22Rv1 (cell line): ENCODE measurements around the gene FHIT.

Experiments used
- ZFX ChIP-seq: fragments of 450-650 bp; IDR thresholded peaks from 2 replicates; pipeline ENCODE4 v1.6.1; 2017; ENCODE audit warnings: antibody characterized with exemption, borderline replicate concordance
- TF ChIP-seq, protein P1 (sequence below): fragments of 450-650 bp; IDR thresholded peaks from 2 replicates; pipeline ENCODE4 v1.5.1; 2017; ENCODE audit warnings: mild to moderate bottlenecking

DNA sequence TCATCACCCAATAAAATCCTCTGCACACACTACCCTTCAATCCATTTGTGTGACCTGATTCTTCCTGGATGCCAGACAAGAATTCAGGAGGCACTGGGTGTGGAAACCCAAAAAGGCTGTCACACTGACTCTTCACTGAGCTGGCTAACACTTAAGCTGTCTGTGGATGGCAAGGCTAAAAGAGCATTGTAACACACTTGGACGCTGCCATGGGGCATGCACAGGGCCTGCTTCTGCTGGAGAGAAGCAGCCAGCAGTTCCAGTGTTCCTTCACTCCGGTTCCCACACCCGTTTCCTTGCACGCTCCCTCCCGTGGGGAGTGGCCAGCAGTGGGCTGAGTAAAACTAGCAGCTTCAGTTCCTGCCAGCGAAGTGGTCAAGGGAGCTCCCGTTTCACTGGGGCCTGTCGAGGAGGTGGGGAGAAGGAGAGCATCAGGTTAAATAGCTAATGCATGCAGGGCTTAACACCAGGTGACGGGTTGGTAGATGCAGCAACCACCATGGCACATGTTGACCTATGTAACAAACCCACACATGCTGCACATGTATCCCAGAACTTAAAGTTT is 737.1 kb downstream of the FHIT start:
- TF ChIP-seq, protein P1, sequence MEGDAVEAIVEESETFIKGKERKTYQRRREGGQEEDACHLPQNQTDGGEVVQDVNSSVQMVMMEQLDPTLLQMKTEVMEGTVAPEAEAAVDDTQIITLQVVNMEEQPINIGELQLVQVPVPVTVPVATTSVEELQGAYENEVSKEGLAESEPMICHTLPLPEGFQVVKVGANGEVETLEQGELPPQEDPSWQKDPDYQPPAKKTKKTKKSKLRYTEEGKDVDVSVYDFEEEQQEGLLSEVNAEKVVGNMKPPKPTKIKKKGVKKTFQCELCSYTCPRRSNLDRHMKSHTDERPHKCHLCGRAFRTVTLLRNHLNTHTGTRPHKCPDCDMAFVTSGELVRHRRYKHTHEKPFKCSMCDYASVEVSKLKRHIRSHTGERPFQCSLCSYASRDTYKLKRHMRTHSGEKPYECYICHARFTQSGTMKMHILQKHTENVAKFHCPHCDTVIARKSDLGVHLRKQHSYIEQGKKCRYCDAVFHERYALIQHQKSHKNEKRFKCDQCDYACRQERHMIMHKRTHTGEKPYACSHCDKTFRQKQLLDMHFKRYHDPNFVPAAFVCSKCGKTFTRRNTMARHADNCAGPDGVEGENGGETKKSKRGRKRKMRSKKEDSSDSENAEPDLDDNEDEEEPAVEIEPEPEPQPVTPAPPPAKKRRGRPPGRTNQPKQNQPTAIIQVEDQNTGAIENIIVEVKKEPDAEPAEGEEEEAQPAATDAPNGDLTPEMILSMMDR: no peak
- TF ChIP-seq ZFX: no peak
